Bronchial epithelial cell (primary cell): ENCODE results near the gene SPO11. TPM values are rescaled to one million over a fixed set of nuclear protein-coding genes. Genes with fewer than 3 reads are reported as not detected.
A peak's percentile ranks its signal among the peaks of the same experiment; 100 is the strongest.
"Not testable (repeated sequence)": the region's sequence is repeated elsewhere in the genome, so short reads cannot be mapped to it uniquely, and the experiment has no call there.

Source experiments
- DNase-seq: peaks from one replicate; pipeline ENCODE4 v3.0.0-alpha.2; 2010; ENCODE audit warnings: low read depth
- FAIRE-seq: peaks from 2 replicates; lab custom pipeline; 2011; peaks lifted over from hg19 to GRCh38; lab: Jason Lieb, UNC
- H3K27me3 ChIP-seq: 2 replicates; pipeline ENCODE4 v1.5.1; 2011; ENCODE audit warnings: low read length; ENCODE audit not compliant: control insufficient read depth, insufficient read depth
- H3K36me3 ChIP-seq: 2 replicates; pipeline ENCODE4 v1.5.1; 2011; ENCODE audit warnings: low read length; ENCODE audit not compliant: control insufficient read depth, insufficient read depth
- H3K4me3 ChIP-seq: 2 replicates; pipeline ENCODE4 v1.5.1; 2011; ENCODE audit warnings: mild to moderate bottlenecking, low read depth, low read length, control low read depth
- CTCF ChIP-seq: IDR thresholded peaks from 2 replicates; pipeline ENCODE4 v1.5.1; 2011; ENCODE audit warnings: mild to moderate bottlenecking, moderate library complexity, low read length, control low read depth, inconsistent platforms; ENCODE audit not compliant: insufficient read depth, severe bottlenecking
- total RNA-seq: library from RNA; depleted of rRNA; stranded (reverse); fragments of >200 nt; gene quantifications from 2 replicates; pipeline ENCODE4 v1.2.1, GENCODE V29; 2014

The SPO11 gene
- total RNA-seq, 1 donor from 2014 or later = not detected

- FAIRE-seq (no peak), DNase-seq (peak; percentile 40)
- TF ChIP-seq CTCF = peak; percentile 22
Observed at GRCh38 chr20:57332105-57333089, 2.8 kb downstream of the SPO11 start.

GRCh38 chr20:57335392-57335791, 5.8 kb downstream of the SPO11 start:
- DNase-seq (peak; percentile 17), FAIRE-seq (no peak)
- no peaks in the 10 kb centered on the region for H3K36me3 ChIP-seq
- no peaks in the 10 kb centered on the region for H3K27me3 ChIP-seq
- H3K4me3 ChIP-seq = no peak overlapping the region
- TF ChIP-seq CTCF = no peak

More at GRCh38 chr20:57332105-57333089, 2.8 kb downstream of the SPO11 start:
- no peaks in the 10 kb centered on the region for H3K36me3 ChIP-seq
- no peak overlapping the region for H3K4me3 ChIP-seq
- no peaks in the 10 kb centered on the region for H3K27me3 ChIP-seq

GRCh38 chr20:57341663-57342062, 12.1 kb downstream of the SPO11 start:
- H3K36me3 ChIP-seq = no peaks in the 10 kb centered on the region
- H3K27me3 ChIP-seq = no peaks in the 10 kb centered on the region
- FAIRE-seq (no peak), DNase-seq (no peak)
- no peak for TF ChIP-seq CTCF
- no peak overlapping the region for H3K4me3 ChIP-seq

- FAIRE-seq (no peak), DNase-seq (peak; percentile 72)
- Histone ChIP-seq H3K27me3 (no peaks in the 10 kb centered on the region), H3K4me3 (no peak overlapping the region), H3K36me3 (no peaks in the 10 kb centered on the region)
- TF ChIP-seq CTCF = no peak
Observed at GRCh38 chr20:57342829-57343228, 13.2 kb downstream of the SPO11 start.

- Histone ChIP-seq H3K4me3 (no peak overlapping the region), H3K27me3 (no peaks in the 10 kb centered on the region), H3K36me3 (no peaks in the 10 kb centered on the region)
- DNase-seq = peak; percentile 69
- peak; percentile 67 for TF ChIP-seq CTCF
- no peak for FAIRE-seq
Observed at GRCh38 chr20:57346477-57346876, 16.9 kb downstream of the SPO11 start.

GRCh38 chr20:57347393-57347792, 17.8 kb downstream of the SPO11 start:
- DNase-seq = no peak
- no peaks in the 10 kb centered on the region for H3K27me3 ChIP-seq
- FAIRE-seq = no peak
- no peak for TF ChIP-seq CTCF
- no peak overlapping the region for H3K4me3 ChIP-seq
- no peaks in the 10 kb centered on the region for H3K36me3 ChIP-seq

GRCh38 chr20:57348200-57348921, 18.8 kb downstream of the SPO11 start:
- not testable (repeated sequence) for DNase-seq, H3K27me3 ChIP-seq, H3K4me3 ChIP-seq, H3K36me3 ChIP-seq, FAIRE-seq
